ENCODE results near the gene ANKLE2. TPM values are rescaled to one million over a fixed set of nuclear protein-coding genes. Genes with fewer than 3 reads are reported as not detected.
"Not testable (repeated sequence)": the region's sequence is repeated elsewhere in the genome, so short reads cannot be mapped to it uniquely, and the experiment has no call there.

Gene ANKLE2
- total and polyA plus RNA-seq, 2 of the 8 experiments (the other 6 are each of a cell fraction or from before 2014, with no cell fraction given) = 41.0 to 64.9 TPM

DNA sequence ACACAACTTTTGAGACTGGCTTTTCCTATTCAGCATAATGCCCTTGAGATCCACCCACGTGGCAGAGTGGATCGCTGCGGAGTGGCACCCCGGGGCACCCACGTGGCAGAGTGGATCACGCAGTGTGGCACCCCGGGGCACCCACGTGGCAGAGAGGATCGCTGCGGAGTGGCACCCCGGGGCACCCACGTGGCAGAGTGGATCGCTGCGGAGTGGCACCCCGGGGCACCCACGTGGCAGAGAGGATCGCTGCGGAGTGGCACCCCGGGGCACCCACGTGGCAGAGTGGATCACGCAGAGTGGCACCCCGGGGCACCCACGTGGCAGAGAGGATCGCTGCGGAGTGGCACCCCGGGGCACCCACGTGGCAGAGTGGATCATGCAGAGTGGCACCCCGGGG, 2.8 kb downstream of the ANKLE2 start:
- H3K27me3 ChIP-seq (replicated peaks in 1 of 4; ENCODE audit: control insufficient read depth in 3 of 4, extremely low read depth in 1 of 4, insufficient read depth in 3 of 4, low read length in 3 of 4); DNase-seq (ENCODE audit: low read depth in 1 of 2, low spot score in 2 of 2); H3K4me3 ChIP-seq (ENCODE audit: extremely low read depth in 1 of 4, insufficient read depth in 2 of 4, low read depth in 3 of 4, low read length in 4 of 4); H3K18ac ChIP-seq (ENCODE audit: extremely low read depth, low read length); H3K4me2 ChIP-seq (ENCODE audit: insufficient read depth in 1 of 2, low read depth in 2 of 2, low read length in 2 of 2); H2BK15ac ChIP-seq (ENCODE audit: low read length); H3K23ac ChIP-seq (ENCODE audit: insufficient read length); H3K9me3 ChIP-seq (ENCODE audit: insufficient read depth in 2 of 2, low read depth in 1 of 2, low read length in 1 of 2); H3K14ac ChIP-seq (ENCODE audit: insufficient read length); H3K56ac ChIP-seq (replicated peaks; ENCODE audit: insufficient read length, low read depth, low read length); H3K4me1 ChIP-seq (replicated peaks in 1 of 4; ENCODE audit: control insufficient read depth in 3 of 4, insufficient read depth in 4 of 4, low read length in 3 of 4); H2AFZ ChIP-seq (ENCODE audit: low read length); H3K79me1 ChIP-seq (ENCODE audit: low read depth, low read length); H4K91ac ChIP-seq (replicated peaks; ENCODE audit: insufficient read length, low read length); H2BK5ac ChIP-seq (ENCODE audit: low read depth, low read length); H2BK20ac ChIP-seq (ENCODE audit: low read length); H3K9ac ChIP-seq (replicated peaks in 1 of 4; ENCODE audit: extremely low read depth in 1 of 4, low read depth in 3 of 4, low read length in 3 of 4); H2BK120ac ChIP-seq (replicated peaks; ENCODE audit: low read depth, low read length); H3K27ac ChIP-seq (ENCODE audit: low read depth, low read length); H2AK5ac ChIP-seq (ENCODE audit: low read depth, low read length); H4K8ac ChIP-seq (ENCODE audit: extremely low read depth, insufficient read depth, low read length); H4K5ac ChIP-seq (ENCODE audit: insufficient read length, low read depth, low read length); FAIRE-seq; H2BK12ac ChIP-seq (ENCODE audit: low read depth, low read length); H3K23me2 ChIP-seq (ENCODE audit: low read depth, low read length); H3K4ac ChIP-seq (replicated peaks; ENCODE audit: insufficient read length, low read depth, low read length); H3K36me3 ChIP-seq (ENCODE audit: control insufficient read depth in 2 of 4, insufficient read depth in 4 of 4, low read length in 3 of 4): not testable (repeated sequence)
- 87% methylated on average over 24 of the region's 28 CpGs; no CpG with 5 or more reads in 1 of the 2 experiments for WGBS, 2 experiments (ENCODE audit: extremely low coverage in 1 of 2, insufficient coverage in 1 of 2, insufficient read length in 1 of 2, insufficient replicate concordance in 2 of 2, low coverage in 1 of 2, low lambda C conversion rate in 2 of 2, missing lambda C conversion rate in 1 of 2)
- ChIA-PET CTCF (ENCODE audit: partially characterized antibody) (interaction anchor here (0.6 kb wide), 1 partner anchor 175 kb away, joined by 4 read pairs; no protein-coding TSS in a partner anchor), POLR2A (ENCODE audit: partially characterized antibody) (interaction anchor here (0.6 to 1.7 kb wide), 8 partner anchors 10 to 63 kb away, joined by 3 to 5 read pairs (median 3); no protein-coding TSS in a partner anchor)
- Histone ChIP-seq H3K79me2 (ENCODE audit: control insufficient read depth in 1 of 2, insufficient read depth in 2 of 2, low read length in 2 of 2) (peaks cover 21 to 63% of the 10 kb centered on the region in 2 experiments), H4K20me1 (replicated peaks in 1 of 2; ENCODE audit: control insufficient read depth in 1 of 2, insufficient read depth in 2 of 2, low read length in 2 of 2) (peaks cover 9 to 20% of the 10 kb centered on the region in 2 experiments)

Measured in H1 (cell line).